Measurements from ENCODE around the gene CNKSR3.

DNA sequence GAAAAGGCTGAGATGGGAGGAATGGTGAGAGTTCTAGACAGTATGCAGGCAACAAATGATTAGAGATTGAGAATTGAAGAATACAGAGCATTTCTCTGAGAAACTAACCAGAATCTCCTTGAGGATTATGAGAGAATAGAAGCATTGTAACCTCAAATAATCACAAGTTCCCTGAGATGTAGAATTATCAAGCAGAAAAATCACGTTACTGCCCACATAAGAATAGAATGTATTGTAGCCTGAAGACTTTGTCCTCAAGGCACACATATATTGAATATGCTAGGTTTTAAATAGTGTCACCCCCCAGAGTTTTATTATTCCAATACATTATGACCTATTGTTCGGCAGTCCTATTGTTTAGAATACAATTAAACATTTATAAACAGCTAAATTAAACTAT, 57.2 kb downstream of the CNKSR3 start:
- TF ChIP-seq TEAD4 (IDR thresholded peaks at IDR 0.05) = no peak
- TF ChIP-seq NFIC (IDR thresholded peaks at IDR 0.05) = no peak
